ENCODE data around the gene CDKN2A. TPM values are rescaled to one million over a fixed set of nuclear protein-coding genes. Genes with fewer than 3 reads are reported as not detected.

The CDKN2A gene
- total RNA-seq, 2 experiments from 2014 or later: 3.9 TPM

DNA sequence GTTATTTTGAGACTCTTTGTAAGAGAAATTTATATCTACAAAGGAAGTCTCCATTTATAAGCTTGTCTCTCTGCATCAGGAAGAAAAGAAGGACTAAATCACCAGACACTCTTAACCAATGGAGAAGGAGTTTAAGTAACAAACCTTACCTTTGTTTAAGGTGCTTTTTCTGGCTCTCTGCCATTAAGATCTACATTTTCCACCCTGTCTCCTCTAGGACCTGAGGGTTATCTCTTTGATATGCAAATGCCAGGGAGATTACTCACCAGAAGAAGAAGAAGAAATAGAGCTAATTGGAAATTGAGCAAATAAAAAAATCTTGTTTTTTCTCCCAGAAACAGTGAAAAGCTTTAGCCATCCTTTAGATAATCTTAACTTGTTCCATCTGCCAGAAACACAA is 60.9 kb downstream of the CDKN2A start:
- Mint-ChIP-seq H3K4me3 (no peak overlapping the region), H3K27me3 (no peaks in the 10 kb centered on the region), H3K27ac (no peak overlapping the region), H3K4me1 (ENCODE audit: low read depth) (no peaks in the 10 kb centered on the region), H3K9me3 (no peaks in the 10 kb centered on the region), H3K36me3 (peaks cover 7% of the 10 kb centered on the region)
- POLR2A ChIA-PET: no interaction called here
- intact Hi-C loops (cut with micrococcal nuclease): no loop called here
- DNase-seq: no peak
- CTCF ChIA-PET: interaction anchor here (0.6 to 0.7 kb wide), 2 partner anchors 76 to 94 kb away, joined by 3 read pairs; partner anchors contain the start of gene CDKN2B

DNA sequence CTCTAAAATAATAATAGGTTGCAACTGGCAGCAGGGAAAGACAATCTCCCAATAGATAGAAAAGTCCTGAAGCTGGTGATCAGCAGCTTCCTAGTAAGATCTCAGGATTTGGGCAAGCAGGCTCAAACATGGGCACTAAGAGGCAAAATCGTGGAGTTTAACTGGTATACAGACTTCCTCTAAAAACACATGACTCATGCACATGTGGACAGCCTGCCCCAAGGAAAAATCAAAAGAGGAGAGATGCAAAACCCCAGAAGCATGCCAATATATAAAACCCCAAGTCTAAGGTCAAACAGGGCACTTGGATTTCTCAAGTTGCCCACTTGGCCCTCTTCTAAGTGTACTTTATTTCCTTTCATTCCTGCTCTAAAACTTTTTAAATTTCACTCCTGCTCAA is 62.8 kb downstream of the CDKN2A start:
- Mint-ChIP-seq H3K9me3 (no peaks in the 10 kb centered on the region), H3K4me1 (ENCODE audit: low read depth) (no peaks in the 10 kb centered on the region), H3K4me3 (no peak overlapping the region), H3K27ac (no peak overlapping the region), H3K36me3 (peaks cover 7% of the 10 kb centered on the region), H3K27me3 (no peaks in the 10 kb centered on the region)
- POLR2A ChIA-PET: no interaction called here
- CTCF ChIA-PET: no interaction called here
- no peak for DNase-seq
- intact Hi-C loops (cut with micrococcal nuclease): no loop called here

DNA sequence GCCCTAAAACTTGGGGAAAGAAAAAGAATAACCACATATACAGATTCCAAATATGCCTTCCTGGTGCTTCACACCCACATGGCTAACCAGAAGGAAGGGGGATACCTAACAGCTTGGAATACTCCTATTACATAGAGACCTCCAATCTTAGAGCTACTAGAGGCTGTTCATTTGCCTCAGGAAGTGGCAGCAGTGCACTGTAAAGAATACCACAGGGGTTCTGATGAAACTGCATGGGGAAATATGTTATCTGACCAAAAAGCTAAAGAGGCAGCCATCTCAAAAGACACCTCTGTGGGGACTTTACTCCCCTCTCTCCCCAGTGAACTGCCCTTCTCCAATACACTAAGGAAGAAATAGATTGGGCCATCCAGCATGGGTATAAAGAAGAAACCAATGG is 66.4 kb downstream of the CDKN2A start:
- Mint-ChIP-seq H3K4me3 (no peak overlapping the region), H3K27ac (no peak overlapping the region), H3K36me3 (peaks cover 7% of the 10 kb centered on the region), H3K9me3 (no peaks in the 10 kb centered on the region), H3K4me1 (ENCODE audit: low read depth) (no peaks in the 10 kb centered on the region), H3K27me3 (no peaks in the 10 kb centered on the region)
- ChIA-PET POLR2A (no interaction called here), CTCF (no interaction called here)
- DNase-seq: no peak
- intact Hi-C loops (cut with micrococcal nuclease): no loop called here

DNA sequence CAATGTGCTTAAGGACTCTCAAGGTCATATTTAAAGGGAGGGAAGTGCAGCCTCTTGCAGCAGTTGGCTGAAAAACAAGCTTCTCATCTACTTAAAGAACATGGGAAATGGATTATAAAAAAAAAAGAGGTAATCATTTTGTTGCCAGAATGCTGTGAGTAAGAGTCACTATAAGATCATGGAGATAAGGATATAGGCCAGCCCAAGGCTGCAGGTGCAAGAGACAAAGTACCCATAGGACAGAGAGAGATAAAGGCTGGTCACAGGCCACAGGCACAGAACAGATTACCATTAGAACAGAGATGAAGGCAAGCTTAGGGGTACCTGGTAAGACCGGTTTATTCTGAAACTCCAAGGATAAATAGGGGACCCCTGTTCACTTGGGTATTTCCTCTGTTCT is 70.5 kb downstream of the CDKN2A start:
- H3K9me3 Mint-ChIP-seq: peaks cover 6% of the 10 kb centered on the region
- H3K36me3 Mint-ChIP-seq: peaks cover 3% of the 10 kb centered on the region
- no peak overlapping the region for H3K27ac Mint-ChIP-seq
- ChIA-PET POLR2A (no interaction called here), CTCF (no interaction called here)
- H3K4me3 Mint-ChIP-seq: no peak overlapping the region
- peaks cover 17% of the 10 kb centered on the region for H3K4me1 Mint-ChIP-seq (ENCODE audit: low read depth)
- intact Hi-C loops (cut with micrococcal nuclease): no loop called here
- DNase-seq: no peak
- no peaks in the 10 kb centered on the region for H3K27me3 Mint-ChIP-seq

DNA sequence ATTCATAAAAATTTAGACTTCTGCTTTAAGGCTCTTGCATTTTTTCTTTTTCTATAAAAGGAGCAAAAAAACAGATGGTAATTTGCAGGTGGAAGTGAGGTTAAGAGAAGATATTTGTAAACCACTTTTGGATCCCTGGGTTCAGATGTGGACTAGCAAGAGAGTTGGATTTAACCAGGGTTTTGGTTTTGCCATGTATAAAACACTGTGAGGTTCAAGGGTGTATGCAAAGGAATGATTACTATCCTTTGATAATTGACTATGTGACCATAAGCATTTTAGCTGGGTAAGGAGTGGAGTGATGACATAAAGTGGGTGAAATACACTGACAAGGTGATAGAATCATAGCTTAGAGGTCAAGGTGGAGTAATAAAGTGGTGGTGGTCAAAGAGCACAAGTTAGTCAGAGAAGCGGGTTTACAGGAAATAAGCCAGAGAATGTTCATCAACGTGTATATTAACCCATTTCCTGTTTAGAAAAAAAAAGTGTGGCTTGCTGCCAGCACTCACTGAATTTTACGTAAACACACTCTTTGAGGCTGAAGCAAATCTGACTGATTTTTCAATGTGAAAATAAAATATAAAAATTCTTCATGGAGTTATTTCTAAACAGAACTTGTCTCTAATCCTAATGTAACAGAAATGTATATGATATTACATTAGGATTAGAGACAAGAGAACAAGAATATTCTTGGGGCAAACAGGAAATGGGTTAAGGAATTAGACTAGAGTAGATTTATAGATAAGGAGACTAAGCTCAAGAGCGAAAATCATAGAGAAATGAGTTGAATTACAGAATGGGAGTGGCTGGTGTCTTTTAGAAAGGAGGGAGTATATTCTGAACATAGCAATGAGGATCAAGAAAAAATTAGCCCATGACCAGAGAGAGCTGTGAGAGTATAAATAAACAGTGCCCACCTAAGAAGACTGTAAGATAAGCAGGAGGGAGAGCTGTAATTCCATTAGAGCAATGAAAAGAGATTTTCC is 74.5 kb downstream of the CDKN2A start:
- Mint-ChIP-seq H3K36me3 (peaks cover 7% of the 10 kb centered on the region), H3K27me3 (no peaks in the 10 kb centered on the region), H3K27ac (peak overlapping the region; percentile 44), H3K4me1 (ENCODE audit: low read depth) (peaks cover 20% of the 10 kb centered on the region), H3K9me3 (peaks cover 35% of the 10 kb centered on the region), H3K4me3 (no peak overlapping the region)
- DNase-seq: peak; percentile 11
- intact Hi-C loops (cut with micrococcal nuclease): loop anchor here (5.0 kb wide), 2 partner anchors 87 to 107 kb away; no protein-coding TSS in a partner anchor
- ChIA-PET CTCF (interaction anchor here (1.2 kb wide), 1 partner anchor 89 kb away, joined by 4 read pairs; the partner anchor contains the start of gene CDKN2B), POLR2A (interaction anchor here (1.0 kb wide), 1 partner anchor 9 kb away, joined by 3 read pairs; no protein-coding TSS in a partner anchor)

Other genes with a start within 250 kb of the CDKN2A start
- gene MTAP, start 191.8 kb downstream of the CDKN2A start, total RNA-seq: 10 to 100 TPM; 55.6 to 62.3 TPM
- under 1 TPM; 0.59 to 0.87 TPM for gene CDKN2B-AS1, start 399 bp upstream of the CDKN2A start, total RNA-seq
- gene CDKN2B, start 14.9 kb upstream of the CDKN2A start, total RNA-seq: under 1 TPM; 0.05 to 0.10 TPM

All from activated CD4-positive, alpha-beta memory T cell treated with anti-CD3 and anti-CD28 coated beads for 36 hours (primary cell).